ENCODE results near the gene ITGA11.

Gene ITGA11

GRCh38 chr15:68469162-68470048 lies 37.4 kb upstream of the ITGA11 start:
- no peak overlapping the region for H3K4me3 ChIP-seq (ENCODE audit: low read length)
- no peak overlapping the region for H3K27ac ChIP-seq (ENCODE audit: low read length)
- H3K36me3 ChIP-seq (ENCODE audit: control insufficient read depth, low read depth, low read length) = no peaks in the 10 kb centered on the region
- H3K9me3 ChIP-seq (ENCODE audit: control insufficient read depth, low read depth, low read length) = no peaks in the 10 kb centered on the region
- no peak overlapping the region for H3K9ac ChIP-seq (ENCODE audit: low read length)
- H3K4me1 ChIP-seq (ENCODE audit: control insufficient read depth, low read depth, low read length) = no peaks in the 10 kb centered on the region
- no peaks in the 10 kb centered on the region for H3K27me3 ChIP-seq (ENCODE audit: control insufficient read depth, insufficient read depth, low read length)

GRCh38 chr15:68466876-68467275 lies 34.9 kb upstream of the ITGA11 start:
- Histone ChIP-seq H3K36me3 (ENCODE audit: control insufficient read depth, low read depth, low read length) (no peaks in the 10 kb centered on the region), H3K9me3 (ENCODE audit: control insufficient read depth, low read depth, low read length) (no peaks in the 10 kb centered on the region), H3K27ac (ENCODE audit: low read length) (no peak overlapping the region), H3K27me3 (ENCODE audit: control insufficient read depth, insufficient read depth, low read length) (no peaks in the 10 kb centered on the region), H3K4me1 (ENCODE audit: control insufficient read depth, low read depth, low read length) (no peaks in the 10 kb centered on the region), H3K9ac (ENCODE audit: low read length) (no peak overlapping the region), H3K4me3 (ENCODE audit: low read length) (no peak overlapping the region)

GRCh38 chr15:68465861-68466560 lies 34.0 kb upstream of the ITGA11 start:
- H3K4me1 ChIP-seq (ENCODE audit: control insufficient read depth, low read depth, low read length) = no peaks in the 10 kb centered on the region
- H3K9me3 ChIP-seq (ENCODE audit: control insufficient read depth, low read depth, low read length) = no peaks in the 10 kb centered on the region
- H3K27me3 ChIP-seq (ENCODE audit: control insufficient read depth, insufficient read depth, low read length) = no peaks in the 10 kb centered on the region
- H3K4me3 ChIP-seq (ENCODE audit: low read length) = no peak overlapping the region
- H3K36me3 ChIP-seq (ENCODE audit: control insufficient read depth, low read depth, low read length) = no peaks in the 10 kb centered on the region
- H3K9ac ChIP-seq (ENCODE audit: low read length) = no peak overlapping the region
- H3K27ac ChIP-seq (ENCODE audit: low read length) = no peak overlapping the region

- H3K9ac ChIP-seq (ENCODE audit: low read length) = no peak overlapping the region
- H3K27me3 ChIP-seq (ENCODE audit: control insufficient read depth, insufficient read depth, low read length) = no peaks in the 10 kb centered on the region
- H3K27ac ChIP-seq (ENCODE audit: low read length) = no peak overlapping the region
- H3K4me1 ChIP-seq (ENCODE audit: control insufficient read depth, low read depth, low read length) = no peaks in the 10 kb centered on the region
- no peak overlapping the region for H3K4me3 ChIP-seq (ENCODE audit: low read length)
- no peaks in the 10 kb centered on the region for H3K36me3 ChIP-seq (ENCODE audit: control insufficient read depth, low read depth, low read length)
- no peaks in the 10 kb centered on the region for H3K9me3 ChIP-seq (ENCODE audit: control insufficient read depth, low read depth, low read length)
Measured at GRCh38 chr15:68464448-68465090, 32.6 kb upstream of the ITGA11 start.

- H3K4me1 ChIP-seq (ENCODE audit: control insufficient read depth, low read depth, low read length) = no peaks in the 10 kb centered on the region
- no peaks in the 10 kb centered on the region for H3K9me3 ChIP-seq (ENCODE audit: control insufficient read depth, low read depth, low read length)
- H3K4me3 ChIP-seq (ENCODE audit: low read length) = no peak overlapping the region
- no peak overlapping the region for H3K9ac ChIP-seq (ENCODE audit: low read length)
- H3K27me3 ChIP-seq (ENCODE audit: control insufficient read depth, insufficient read depth, low read length) = no peaks in the 10 kb centered on the region
- no peaks in the 10 kb centered on the region for H3K36me3 ChIP-seq (ENCODE audit: control insufficient read depth, low read depth, low read length)
- no peak overlapping the region for H3K27ac ChIP-seq (ENCODE audit: low read length)
Measured at GRCh38 chr15:68463996-68464395, 32.0 kb upstream of the ITGA11 start.

GRCh38 chr15:68463444-68463843 lies 31.5 kb upstream of the ITGA11 start:
- no peaks in the 10 kb centered on the region for H3K27me3 ChIP-seq (ENCODE audit: control insufficient read depth, insufficient read depth, low read length)
- H3K4me3 ChIP-seq (ENCODE audit: low read length) = no peak overlapping the region
- H3K9ac ChIP-seq (ENCODE audit: low read length) = no peak overlapping the region
- H3K36me3 ChIP-seq (ENCODE audit: control insufficient read depth, low read depth, low read length) = no peaks in the 10 kb centered on the region
- no peak overlapping the region for H3K27ac ChIP-seq (ENCODE audit: low read length)
- H3K4me1 ChIP-seq (ENCODE audit: control insufficient read depth, low read depth, low read length) = no peaks in the 10 kb centered on the region
- no peaks in the 10 kb centered on the region for H3K9me3 ChIP-seq (ENCODE audit: control insufficient read depth, low read depth, low read length)

GRCh38 chr15:68460166-68460565 lies 28.2 kb upstream of the ITGA11 start:
- Histone ChIP-seq H3K9me3 (ENCODE audit: control insufficient read depth, low read depth, low read length) (no peaks in the 10 kb centered on the region), H3K36me3 (ENCODE audit: control insufficient read depth, low read depth, low read length) (no peaks in the 10 kb centered on the region), H3K27ac (ENCODE audit: low read length) (no peak overlapping the region), H3K9ac (ENCODE audit: low read length) (no peak overlapping the region), H3K27me3 (ENCODE audit: control insufficient read depth, insufficient read depth, low read length) (no peaks in the 10 kb centered on the region), H3K4me3 (ENCODE audit: low read length) (no peak overlapping the region), H3K4me1 (ENCODE audit: control insufficient read depth, low read depth, low read length) (no peaks in the 10 kb centered on the region)

GRCh38 chr15:68450192-68450591 lies 18.2 kb upstream of the ITGA11 start:
- H3K9ac ChIP-seq (ENCODE audit: low read length) = no peak overlapping the region
- H3K27ac ChIP-seq (ENCODE audit: low read length) = no peak overlapping the region
- no peaks in the 10 kb centered on the region for H3K4me1 ChIP-seq (ENCODE audit: control insufficient read depth, low read depth, low read length)
- no peak overlapping the region for H3K4me3 ChIP-seq (ENCODE audit: low read length)
- H3K9me3 ChIP-seq (ENCODE audit: control insufficient read depth, low read depth, low read length) = no peaks in the 10 kb centered on the region
- no peaks in the 10 kb centered on the region for H3K27me3 ChIP-seq (ENCODE audit: control insufficient read depth, insufficient read depth, low read length)
- H3K36me3 ChIP-seq (ENCODE audit: control insufficient read depth, low read depth, low read length) = no peaks in the 10 kb centered on the region

GRCh38 chr15:68449389-68449788 lies 17.4 kb upstream of the ITGA11 start:
- Histone ChIP-seq H3K9ac (ENCODE audit: low read length) (no peak overlapping the region), H3K27me3 (ENCODE audit: control insufficient read depth, insufficient read depth, low read length) (no peaks in the 10 kb centered on the region), H3K9me3 (ENCODE audit: control insufficient read depth, low read depth, low read length) (no peaks in the 10 kb centered on the region), H3K36me3 (ENCODE audit: control insufficient read depth, low read depth, low read length) (no peaks in the 10 kb centered on the region), H3K4me1 (ENCODE audit: control insufficient read depth, low read depth, low read length) (no peaks in the 10 kb centered on the region), H3K4me3 (ENCODE audit: low read length) (no peak overlapping the region), H3K27ac (ENCODE audit: low read length) (no peak overlapping the region)

GRCh38 chr15:68447976-68448755 lies 16.2 kb upstream of the ITGA11 start:
- no peaks in the 10 kb centered on the region for H3K9me3 ChIP-seq (ENCODE audit: control insufficient read depth, low read depth, low read length)
- no peak overlapping the region for H3K4me3 ChIP-seq (ENCODE audit: low read length)
- no peaks in the 10 kb centered on the region for H3K27me3 ChIP-seq (ENCODE audit: control insufficient read depth, insufficient read depth, low read length)
- no peak overlapping the region for H3K27ac ChIP-seq (ENCODE audit: low read length)
- no peaks in the 10 kb centered on the region for H3K36me3 ChIP-seq (ENCODE audit: control insufficient read depth, low read depth, low read length)
- no peaks in the 10 kb centered on the region for H3K4me1 ChIP-seq (ENCODE audit: control insufficient read depth, low read depth, low read length)
- H3K9ac ChIP-seq (ENCODE audit: low read length) = no peak overlapping the region

- H3K9me3 ChIP-seq (ENCODE audit: control insufficient read depth, low read depth, low read length) = no peaks in the 10 kb centered on the region
- H3K9ac ChIP-seq (ENCODE audit: low read length) = no peak overlapping the region
- no peak overlapping the region for H3K4me3 ChIP-seq (ENCODE audit: low read length)
- no peak overlapping the region for H3K27ac ChIP-seq (ENCODE audit: low read length)
- no peaks in the 10 kb centered on the region for H3K36me3 ChIP-seq (ENCODE audit: control insufficient read depth, low read depth, low read length)
- H3K4me1 ChIP-seq (ENCODE audit: control insufficient read depth, low read depth, low read length) = no peaks in the 10 kb centered on the region
- H3K27me3 ChIP-seq (ENCODE audit: control insufficient read depth, insufficient read depth, low read length) = no peaks in the 10 kb centered on the region
Measured at GRCh38 chr15:68447209-68447608, 15.2 kb upstream of the ITGA11 start.

All from iPS-18a (cell line).